ENCODE results near the gene GPSM3. TPM values are rescaled to one million over a fixed set of nuclear protein-coding genes. Genes with fewer than 3 reads are reported as not detected.

GPSM3 gene
- total RNA-seq, 2 donors from 2014 or later = 12.9 to 25.0 TPM

GRCh38 chr6:32152769-32153563, 39.5 kb downstream of the GPSM3 start:
- Histone ChIP-seq H3K4me1 (ENCODE audit: control insufficient read depth, insufficient read depth, low read length) (peaks cover 11% of the 10 kb centered on the region), H3K9ac (ENCODE audit: extremely low read depth, low read length, poor library complexity, severe bottlenecking) (peak overlapping the region; percentile 94), H3K36me3 (ENCODE audit: control insufficient read depth, insufficient read depth, low read length) (peaks cover 25% of the 10 kb centered on the region), H3K9me3 (ENCODE audit: control insufficient read depth, low read length) (peaks cover 10% of the 10 kb centered on the region), H3K27me3 (ENCODE audit: control insufficient read depth, insufficient read depth, low read length, poor library complexity, severe bottlenecking) (no peaks in the 10 kb centered on the region), H3K27ac (ENCODE audit: low read depth, low read length) (peak overlapping the region; percentile 77), H3K4me3 (ENCODE audit: low read length) (peak overlapping the region; percentile 98)
- Mint-ChIP-seq H3K36me3 (ENCODE audit: low read depth) (peaks cover 26% of the 10 kb centered on the region), H3K27me3 (ENCODE audit: insufficient read depth) (peaks cover 32% of the 10 kb centered on the region), H3K9me3 (peaks cover 7% of the 10 kb centered on the region), H3K4me3 (peak overlapping the region; percentile 97), H3K4me1 (peaks cover 38% of the 10 kb centered on the region), H3K27ac (peak overlapping the region; percentile 98)
- no peak for TF ChIP-seq CTCF (conservative IDR thresholded peaks at IDR 0.05)
- 2 to 9% methylated on average over 22 to 35 of the region's 35 CpGs for WGBS, 2 experiments (ENCODE audit: insufficient coverage in 1 of 2, insufficient read length in 1 of 2)
- peak; percentile 90 for DNase-seq

GRCh38 chr6:32151863-32152768, 40.3 kb downstream of the GPSM3 start, which contains the start of gene PRRT1:
TSS of gene PRRT1 (minus strand) at chr6:32151939. CDS start at chr6:32151827, 112 bp downstream.
- peak within 1 kb of the TSS; percentile 98 for H3K4me3 ChIP-seq (ENCODE audit: low read length)
- no peaks in the 10 kb centered on the region for H3K27me3 ChIP-seq (ENCODE audit: control insufficient read depth, insufficient read depth, low read length, poor library complexity, severe bottlenecking)
- H3K4me3 Mint-ChIP-seq = peak within 1 kb of the TSS; percentile 97
- peaks cover 45% of the 10 kb centered on the region for H3K4me1 Mint-ChIP-seq
- no peak for TF ChIP-seq CTCF (conservative IDR thresholded peaks at IDR 0.05)
- no peaks in the 10 kb centered on the region for H3K9me3 Mint-ChIP-seq
- H3K36me3 ChIP-seq (ENCODE audit: control insufficient read depth, insufficient read depth, low read length) = peaks cover 17% of the 10 kb centered on the region
- no peak within 1 kb of the TSS for H3K27ac ChIP-seq (ENCODE audit: low read depth, low read length)
- peak within 1 kb of the TSS; percentile 94 for H3K9ac ChIP-seq (ENCODE audit: extremely low read depth, low read length, poor library complexity, severe bottlenecking)
- H3K27ac Mint-ChIP-seq = peak within 1 kb of the TSS; percentile 98
- peaks cover 32% of the 10 kb centered on the region for H3K27me3 Mint-ChIP-seq (ENCODE audit: insufficient read depth)
- H3K36me3 Mint-ChIP-seq (ENCODE audit: low read depth) = peaks cover 18% of the 10 kb centered on the region
- DNase-seq = peak; percentile 67
- peaks cover 11% of the 10 kb centered on the region for H3K4me1 ChIP-seq (ENCODE audit: control insufficient read depth, insufficient read depth, low read length)
- peaks cover 1% of the 10 kb centered on the region for H3K9me3 ChIP-seq (ENCODE audit: control insufficient read depth, low read length)
- WGBS, 2 experiments (ENCODE audit: insufficient coverage in 1 of 2, insufficient read length in 1 of 2) = 32 to 33% methylated on average over 3 to 13 of the region's 24 CpGs

- Mint-ChIP-seq H3K4me3 (peak overlapping the region; percentile 97), H3K36me3 (ENCODE audit: low read depth) (peaks cover 11% of the 10 kb centered on the region), H3K27me3 (ENCODE audit: insufficient read depth) (peaks cover 32% of the 10 kb centered on the region), H3K9me3 (no peaks in the 10 kb centered on the region), H3K4me1 (peaks cover 51% of the 10 kb centered on the region), H3K27ac (no peak overlapping the region)
- DNase-seq = no peak
- Histone ChIP-seq H3K9ac (ENCODE audit: extremely low read depth, low read length, poor library complexity, severe bottlenecking) (no peak overlapping the region), H3K27me3 (ENCODE audit: control insufficient read depth, insufficient read depth, low read length, poor library complexity, severe bottlenecking) (no peaks in the 10 kb centered on the region), H3K9me3 (ENCODE audit: control insufficient read depth, low read length) (no peaks in the 10 kb centered on the region), H3K36me3 (ENCODE audit: control insufficient read depth, insufficient read depth, low read length) (peaks cover 9% of the 10 kb centered on the region), H3K27ac (ENCODE audit: low read depth, low read length) (no peak overlapping the region), H3K4me3 (ENCODE audit: low read length) (no peak overlapping the region), H3K4me1 (ENCODE audit: control insufficient read depth, insufficient read depth, low read length) (peaks cover 11% of the 10 kb centered on the region)
- TF ChIP-seq CTCF (conservative IDR thresholded peaks at IDR 0.05) = no peak
- 62 to 88% methylated on average over 4 to 8 of the region's 8 CpGs for WGBS, 2 experiments (ENCODE audit: insufficient coverage in 1 of 2, insufficient read length in 1 of 2)
These were observed 41.1 kb downstream of the GPSM3 start for GRCh38 chr6:32151181-32151862.
